ENCODE results near the gene VARS2.

GRCh38 chr6:30889921-30890645 lies 24.0 kb upstream of the VARS2 start:
- TF ChIP-seq CTCF (IDR thresholded peaks at IDR 0.05 in 2 of 3, conservative IDR thresholded peaks at IDR 0.05 in 1 of 3; ENCODE audit: borderline replicate concordance in 1 of 3, insufficient read depth in 1 of 3, low read depth in 2 of 3, low read length in 2 of 3), result no peak
- TF ChIP-seq POLR2A (IDR thresholded peaks at IDR 0.05; ENCODE audit: borderline replicate concordance, extremely low read depth, insufficient read depth, insufficient read length), result no peak
- TF ChIP-seq CBX3 (IDR thresholded peaks at IDR 0.05; ENCODE audit: low read depth), result no peak
- no peak for TF ChIP-seq SRF (IDR thresholded peaks at IDR 0.05; ENCODE audit: low read depth)
- no peak for TF ChIP-seq ZFX (IDR thresholded peaks at IDR 0.05)
- no peak for TF ChIP-seq POLR2AphosphoS5 (IDR thresholded peaks at IDR 0.05; ENCODE audit: low read depth, low read length)
- no peak for TF ChIP-seq EGR1 (IDR thresholded peaks at IDR 0.05; ENCODE audit: low read depth)
- no peak for TF ChIP-seq JUND (IDR thresholded peaks at IDR 0.05)
- no peak for TF ChIP-seq MAX (IDR thresholded peaks at IDR 0.05)
- no peak for TF ChIP-seq SP1 (IDR thresholded peaks at IDR 0.05; ENCODE audit: low read depth)
- TF ChIP-seq YY1 (IDR thresholded peaks at IDR 0.05; ENCODE audit: extremely low read depth, insufficient replicate concordance, low read depth, low read length), result no peak
- no peak for TF ChIP-seq EZH2phosphoT487 (IDR thresholded peaks at IDR 0.05; ENCODE audit: borderline replicate concordance)
- no peak for TF ChIP-seq RAD21 (IDR thresholded peaks at IDR 0.05; ENCODE audit: low read depth)
